ENCODE data around the gene SDF2L1.
"Not testable (repeated sequence)": the region's sequence is repeated elsewhere in the genome, so short reads cannot be mapped to it uniquely, and the experiment has no call there.

Gene SDF2L1

GRCh38 chr22:21677606-21678443, 35.7 kb downstream of the SDF2L1 start:
- H3K27ac ChIP-seq: no peak overlapping the region
- TF ChIP-seq ZFX (IDR thresholded peaks at IDR 0.05): no peak
- TF ChIP-seq, protein P1, sequence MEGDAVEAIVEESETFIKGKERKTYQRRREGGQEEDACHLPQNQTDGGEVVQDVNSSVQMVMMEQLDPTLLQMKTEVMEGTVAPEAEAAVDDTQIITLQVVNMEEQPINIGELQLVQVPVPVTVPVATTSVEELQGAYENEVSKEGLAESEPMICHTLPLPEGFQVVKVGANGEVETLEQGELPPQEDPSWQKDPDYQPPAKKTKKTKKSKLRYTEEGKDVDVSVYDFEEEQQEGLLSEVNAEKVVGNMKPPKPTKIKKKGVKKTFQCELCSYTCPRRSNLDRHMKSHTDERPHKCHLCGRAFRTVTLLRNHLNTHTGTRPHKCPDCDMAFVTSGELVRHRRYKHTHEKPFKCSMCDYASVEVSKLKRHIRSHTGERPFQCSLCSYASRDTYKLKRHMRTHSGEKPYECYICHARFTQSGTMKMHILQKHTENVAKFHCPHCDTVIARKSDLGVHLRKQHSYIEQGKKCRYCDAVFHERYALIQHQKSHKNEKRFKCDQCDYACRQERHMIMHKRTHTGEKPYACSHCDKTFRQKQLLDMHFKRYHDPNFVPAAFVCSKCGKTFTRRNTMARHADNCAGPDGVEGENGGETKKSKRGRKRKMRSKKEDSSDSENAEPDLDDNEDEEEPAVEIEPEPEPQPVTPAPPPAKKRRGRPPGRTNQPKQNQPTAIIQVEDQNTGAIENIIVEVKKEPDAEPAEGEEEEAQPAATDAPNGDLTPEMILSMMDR (conservative IDR thresholded peaks at IDR 0.05): no peak

DNA sequence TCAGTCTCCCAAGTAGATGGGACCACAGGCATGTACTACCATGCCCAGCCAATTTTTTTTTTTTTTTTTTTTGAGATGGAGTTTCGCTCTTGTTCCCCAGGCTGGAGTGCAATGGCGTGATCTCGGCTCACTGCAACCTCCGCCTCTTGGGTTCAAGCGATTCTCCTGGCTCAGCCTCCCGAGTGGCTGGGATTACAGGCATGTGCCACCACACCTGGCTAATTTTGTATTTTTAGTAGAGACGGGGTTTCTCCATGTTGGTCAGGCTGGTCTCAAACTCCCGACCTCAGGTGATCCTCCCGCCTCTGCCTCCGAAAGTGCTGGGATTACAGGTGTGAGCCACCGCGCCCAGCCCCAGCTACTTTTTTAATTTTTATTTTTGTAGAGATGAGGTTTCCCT, 36.7 kb downstream of the SDF2L1 start:
- not testable (repeated sequence) for H3K27ac ChIP-seq

- no peak overlapping the region for H3K27ac ChIP-seq
- no peak for TF ChIP-seq ZFX (IDR thresholded peaks at IDR 0.05)
- TF ChIP-seq, protein P1 (conservative IDR thresholded peaks at IDR 0.05): no peak
These were observed 37.3 kb downstream of the SDF2L1 start for GRCh38 chr22:21679383-21679782.

DNA sequence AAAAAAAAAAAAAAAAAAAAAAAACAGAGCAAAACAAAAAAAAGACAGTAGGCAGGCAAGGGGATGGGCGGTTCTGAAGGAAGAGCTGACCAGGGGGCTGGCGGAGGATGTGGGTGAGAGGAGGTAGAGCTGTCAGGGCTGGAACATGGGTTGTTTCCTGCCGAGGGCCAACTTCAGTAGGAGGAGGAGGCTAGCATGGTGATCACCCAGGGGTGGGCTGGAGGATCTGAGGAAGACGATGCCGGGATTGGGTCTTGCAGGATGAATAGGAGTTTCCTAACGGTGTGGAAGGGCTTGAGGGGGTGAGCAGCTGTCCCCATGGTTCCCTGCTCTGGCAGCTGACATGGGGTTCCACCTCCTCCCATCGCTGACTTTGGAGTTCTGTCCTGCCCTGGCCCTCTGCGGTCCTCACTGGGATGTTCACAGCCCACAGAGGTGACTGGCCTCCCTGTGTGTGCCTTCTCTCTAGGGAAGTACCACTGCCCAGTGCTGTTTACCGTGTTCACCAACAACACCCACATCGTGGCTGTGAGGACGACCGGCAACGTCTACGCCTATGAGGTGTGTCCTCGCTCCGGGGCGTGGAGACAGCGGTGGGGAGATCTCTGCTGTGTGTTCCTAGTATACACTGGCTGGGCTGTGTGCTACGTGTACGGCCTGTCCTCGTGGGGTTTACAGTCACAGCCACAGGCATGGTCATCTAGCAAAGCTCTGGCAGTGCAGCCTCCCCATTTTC, 38.9 kb downstream of the SDF2L1 start:
- TF ChIP-seq, protein P1 (conservative IDR thresholded peaks at IDR 0.05): no peak
- no peak for TF ChIP-seq ZFX (IDR thresholded peaks at IDR 0.05)
- H3K27ac ChIP-seq: peak overlapping the region; percentile 65; the same call in 1 of the 2 replicates

- H3K27ac ChIP-seq: peak overlapping the region; percentile 65
- TF ChIP-seq, protein P1 (conservative IDR thresholded peaks at IDR 0.05): no peak
- TF ChIP-seq ZFX (IDR thresholded peaks at IDR 0.05): no peak
These were observed 39.7 kb downstream of the SDF2L1 start for GRCh38 chr22:21681566-21682370.

DNA sequence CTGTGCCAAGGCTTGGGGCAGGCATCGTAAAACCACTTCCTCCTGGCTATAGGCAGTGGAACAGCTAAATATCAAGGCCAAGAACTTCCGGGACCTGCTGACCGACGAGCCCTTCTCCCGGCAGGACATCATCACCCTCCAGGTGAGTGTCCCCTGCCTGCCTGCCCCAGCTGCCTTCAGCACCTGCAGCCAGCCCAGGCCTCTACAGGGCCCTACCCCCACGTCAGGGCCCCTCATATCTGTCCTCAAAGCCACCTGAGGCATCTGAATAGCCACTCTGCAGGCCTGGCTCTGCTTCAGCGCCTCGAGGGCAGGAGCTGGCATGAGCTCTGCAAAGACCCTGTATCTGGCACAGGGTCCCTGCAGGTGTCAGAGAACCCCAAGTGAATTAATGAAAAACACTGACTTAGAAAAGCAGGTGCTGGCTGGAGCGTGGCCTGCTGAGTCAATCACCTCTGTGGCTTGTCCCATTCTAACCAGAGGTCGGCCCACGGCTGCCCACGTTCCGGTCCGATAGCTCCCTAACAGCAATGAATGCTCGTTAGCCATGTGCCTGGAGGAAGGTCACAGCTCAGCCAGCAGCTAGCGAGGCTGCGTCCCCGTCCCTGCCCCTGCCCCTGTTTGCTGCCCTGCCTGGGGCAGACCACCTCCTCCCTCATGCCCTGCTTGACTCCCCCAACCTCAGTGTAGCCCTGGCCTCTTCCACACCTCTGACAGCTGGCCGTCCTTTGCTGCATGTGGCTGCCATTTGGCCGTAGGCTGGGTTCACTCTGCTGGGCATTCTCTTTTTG, 40.5 kb downstream of the SDF2L1 start:
- peak overlapping the region; percentile 65 for H3K27ac ChIP-seq

More for the DNA sequence above, 40.5 kb downstream of the SDF2L1 start:
- TF ChIP-seq, protein P1 (conservative IDR thresholded peaks at IDR 0.05): no peak
- no peak for TF ChIP-seq ZFX (IDR thresholded peaks at IDR 0.05)
